ENCODE results near the gene WDR64. TPM values are rescaled to one million over a fixed set of nuclear protein-coding genes. Genes with fewer than 3 reads are reported as not detected.
A peak's percentile ranks its signal among the peaks of the same experiment; 100 is the strongest.

WDR64 gene
- total and polyA plus RNA-seq, 2 experiments from 2014 or later: not detected

DNA sequence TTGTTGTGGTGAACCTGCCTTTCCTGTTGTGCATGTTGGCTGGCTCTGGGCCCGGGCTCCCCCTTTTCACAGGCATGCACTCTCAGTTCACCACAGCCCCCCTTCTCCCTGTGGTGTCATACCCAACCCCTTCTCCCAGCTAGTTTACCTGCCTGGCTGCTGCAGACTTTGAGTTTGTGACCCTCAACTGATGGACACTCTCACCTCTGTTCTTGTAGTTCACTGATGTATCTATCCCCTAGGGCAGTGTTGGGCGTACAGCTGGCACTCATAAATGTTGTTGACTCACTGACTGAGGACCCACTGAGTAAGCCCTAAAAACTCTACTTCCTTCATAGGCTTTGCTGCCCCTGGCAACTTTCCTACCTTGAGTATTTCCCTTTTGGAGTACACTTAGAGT, 54.9 kb downstream of the WDR64 start:
- TF ChIP-seq CREB1 (CRISPR knock-in tag; IDR thresholded peaks at IDR 0.05; ENCODE audit: low read depth): no peak
- H3K4me2 ChIP-seq: no peak overlapping the region

DNA sequence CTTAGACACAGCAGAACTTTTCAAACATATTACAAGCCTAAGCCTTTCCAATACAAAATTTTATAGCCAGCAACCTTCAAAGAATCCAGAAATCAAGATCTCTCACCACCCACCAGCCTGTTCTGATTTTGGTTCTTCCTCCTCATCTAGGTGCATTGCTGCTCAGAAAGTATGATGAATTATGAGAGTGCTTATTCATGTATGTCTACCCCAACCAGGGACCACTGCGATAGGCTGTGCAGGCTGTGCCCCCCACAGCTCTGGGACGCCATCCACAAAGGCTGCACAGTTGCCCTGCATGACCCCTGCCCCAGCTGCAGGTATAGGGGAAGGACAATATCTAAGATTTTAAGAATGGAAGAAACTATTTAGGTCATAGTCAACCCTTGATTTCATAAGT, 55.4 kb downstream of the WDR64 start:
- H3K36me3 Mint-ChIP-seq (ENCODE audit: low read depth): no peaks in the 10 kb centered on the region
- H3K4me2 ChIP-seq: no peak overlapping the region
- ATAC-seq: no peak
- no peaks in the 10 kb centered on the region for H3K4me1 Mint-ChIP-seq
- no peak for TF ChIP-seq ZNF114 (CRISPR knock-in tag; IDR thresholded peaks at IDR 0.05)
- no peak for TF ChIP-seq EZH2phosphoT487 (IDR thresholded peaks at IDR 0.05; ENCODE audit: unreplicated experiment)
- TF ChIP-seq POLR2AphosphoS5 (IDR thresholded peaks at IDR 0.05; ENCODE audit: low read depth): no peak
- TF ChIP-seq NANOG (IDR thresholded peaks at IDR 0.05; ENCODE audit: borderline replicate concordance): no peak
- TF ChIP-seq, protein P1, sequence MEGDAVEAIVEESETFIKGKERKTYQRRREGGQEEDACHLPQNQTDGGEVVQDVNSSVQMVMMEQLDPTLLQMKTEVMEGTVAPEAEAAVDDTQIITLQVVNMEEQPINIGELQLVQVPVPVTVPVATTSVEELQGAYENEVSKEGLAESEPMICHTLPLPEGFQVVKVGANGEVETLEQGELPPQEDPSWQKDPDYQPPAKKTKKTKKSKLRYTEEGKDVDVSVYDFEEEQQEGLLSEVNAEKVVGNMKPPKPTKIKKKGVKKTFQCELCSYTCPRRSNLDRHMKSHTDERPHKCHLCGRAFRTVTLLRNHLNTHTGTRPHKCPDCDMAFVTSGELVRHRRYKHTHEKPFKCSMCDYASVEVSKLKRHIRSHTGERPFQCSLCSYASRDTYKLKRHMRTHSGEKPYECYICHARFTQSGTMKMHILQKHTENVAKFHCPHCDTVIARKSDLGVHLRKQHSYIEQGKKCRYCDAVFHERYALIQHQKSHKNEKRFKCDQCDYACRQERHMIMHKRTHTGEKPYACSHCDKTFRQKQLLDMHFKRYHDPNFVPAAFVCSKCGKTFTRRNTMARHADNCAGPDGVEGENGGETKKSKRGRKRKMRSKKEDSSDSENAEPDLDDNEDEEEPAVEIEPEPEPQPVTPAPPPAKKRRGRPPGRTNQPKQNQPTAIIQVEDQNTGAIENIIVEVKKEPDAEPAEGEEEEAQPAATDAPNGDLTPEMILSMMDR (conservative IDR thresholded peaks at IDR 0.05; ENCODE audit: low read depth in 2 of 2): no peak
- TF ChIP-seq, protein P2, sequence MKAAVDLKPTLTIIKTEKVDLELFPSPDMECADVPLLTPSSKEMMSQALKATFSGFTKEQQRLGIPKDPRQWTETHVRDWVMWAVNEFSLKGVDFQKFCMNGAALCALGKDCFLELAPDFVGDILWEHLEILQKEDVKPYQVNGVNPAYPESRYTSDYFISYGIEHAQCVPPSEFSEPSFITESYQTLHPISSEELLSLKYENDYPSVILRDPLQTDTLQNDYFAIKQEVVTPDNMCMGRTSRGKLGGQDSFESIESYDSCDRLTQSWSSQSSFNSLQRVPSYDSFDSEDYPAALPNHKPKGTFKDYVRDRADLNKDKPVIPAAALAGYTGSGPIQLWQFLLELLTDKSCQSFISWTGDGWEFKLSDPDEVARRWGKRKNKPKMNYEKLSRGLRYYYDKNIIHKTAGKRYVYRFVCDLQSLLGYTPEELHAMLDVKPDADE (IDR thresholded peaks at IDR 0.05): no peak
- no peaks in the 10 kb centered on the region for H3K79me2 ChIP-seq (replicated peaks; ENCODE audit: insufficient read depth)
- no peaks in the 10 kb centered on the region for H3F3A ChIP-seq (replicated peaks; ENCODE audit: low read depth)
- H2AFZ ChIP-seq: 0 out of 2 replicates have a peak overlapping the region, but pooled peaks have one; percentile 52
- no peaks in the 10 kb centered on the region for H3K27me3 Mint-ChIP-seq (ENCODE audit: insufficient read depth, low read depth, poor library complexity)
- H3K27ac ChIP-seq (ENCODE audit: low read depth): no peak overlapping the region
- H3K9me2 ChIP-seq (ENCODE audit: insufficient read depth): no peaks in the 10 kb centered on the region
- no peaks in the 10 kb centered on the region for H3K36me3 ChIP-seq (ENCODE audit: insufficient read depth)
- 0 out of 2 replicates have a peak overlapping the region, but pooled peaks have one; percentile 11 for H3K27ac Mint-ChIP-seq
- no peaks in the 10 kb centered on the region for H3K4me1 ChIP-seq (ENCODE audit: insufficient read depth)
- H3K4me3 ChIP-seq: no peak overlapping the region
- H4K20me1 ChIP-seq (replicated peaks; ENCODE audit: insufficient read depth): no peaks in the 10 kb centered on the region
- H3K9me3 Mint-ChIP-seq: no peaks in the 10 kb centered on the region
- DNase-seq (ENCODE audit: low spot score): no peak
- H3K4me3 Mint-ChIP-seq: no peak overlapping the region
- H3K27me3 ChIP-seq (ENCODE audit: insufficient read depth): no peaks in the 10 kb centered on the region

More for the DNA sequence above, 54.9 kb downstream of the WDR64 start:
- no peaks in the 10 kb centered on the region for H3K4me1 ChIP-seq (ENCODE audit: insufficient read depth)
- Mint-ChIP-seq H3K4me1 (no peaks in the 10 kb centered on the region), H3K27me3 (ENCODE audit: insufficient read depth, low read depth, poor library complexity) (no peaks in the 10 kb centered on the region), H3K9me3 (no peaks in the 10 kb centered on the region), H3K36me3 (ENCODE audit: low read depth) (no peaks in the 10 kb centered on the region), H3K4me3 (no peak overlapping the region), H3K27ac (peak overlapping the region; percentile 11; the same call in 1 of the 2 replicates)
- no peak overlapping the region for H3K27ac ChIP-seq (ENCODE audit: low read depth)
- H3K79me2 ChIP-seq (replicated peaks; ENCODE audit: insufficient read depth): no peaks in the 10 kb centered on the region
- H3K4me3 ChIP-seq: no peak overlapping the region
- DNase-seq (ENCODE audit: low spot score) (no peak), ATAC-seq (no peak)
- no peaks in the 10 kb centered on the region for H3K27me3 ChIP-seq (ENCODE audit: insufficient read depth)
- no peaks in the 10 kb centered on the region for H3F3A ChIP-seq (replicated peaks; ENCODE audit: low read depth)
- no peaks in the 10 kb centered on the region for H3K9me2 ChIP-seq (ENCODE audit: insufficient read depth)
- no peaks in the 10 kb centered on the region for H4K20me1 ChIP-seq (replicated peaks; ENCODE audit: insufficient read depth)
- H2AFZ ChIP-seq: no peak overlapping the region
- no peaks in the 10 kb centered on the region for H3K36me3 ChIP-seq (ENCODE audit: insufficient read depth)

DNA sequence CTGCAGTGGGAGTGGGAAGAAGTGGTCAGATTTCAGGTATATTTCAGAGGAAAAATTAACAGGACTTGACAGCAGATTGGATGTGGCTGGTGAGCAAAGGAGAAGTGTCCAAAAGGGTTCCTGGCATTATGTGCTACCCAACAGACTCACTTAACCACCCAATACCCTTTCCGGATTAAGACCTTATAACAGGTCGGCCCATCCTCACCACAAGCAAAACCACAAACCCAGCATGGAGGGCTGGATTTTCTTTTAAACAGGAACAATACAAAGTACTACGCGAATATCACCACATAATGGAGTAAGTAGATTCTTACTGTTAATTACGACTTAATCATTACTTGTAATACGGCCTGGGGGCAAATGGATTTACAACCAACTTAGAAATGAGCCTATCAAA, 59.2 kb downstream of the WDR64 start:
- no peak overlapping the region for H3K4me2 ChIP-seq
- no peak overlapping the region for H2AFZ ChIP-seq
- H3F3A ChIP-seq (replicated peaks; ENCODE audit: low read depth): no peaks in the 10 kb centered on the region
- H3K36me3 ChIP-seq (ENCODE audit: insufficient read depth): no peaks in the 10 kb centered on the region
- Mint-ChIP-seq H3K4me1 (no peaks in the 10 kb centered on the region), H3K4me3 (no peak overlapping the region), H3K9me3 (no peaks in the 10 kb centered on the region), H3K27me3 (ENCODE audit: insufficient read depth, low read depth, poor library complexity) (peaks cover 3% of the 10 kb centered on the region), H3K27ac (no peak overlapping the region), H3K36me3 (ENCODE audit: low read depth) (no peaks in the 10 kb centered on the region)
- H4K20me1 ChIP-seq (replicated peaks; ENCODE audit: insufficient read depth): no peaks in the 10 kb centered on the region
- no peak for ATAC-seq
- no peaks in the 10 kb centered on the region for H3K9me2 ChIP-seq (ENCODE audit: insufficient read depth)
- no peaks in the 10 kb centered on the region for H3K79me2 ChIP-seq (replicated peaks; ENCODE audit: insufficient read depth)
- H3K27ac ChIP-seq (ENCODE audit: low read depth): no peak overlapping the region
- H3K27me3 ChIP-seq (ENCODE audit: insufficient read depth): no peaks in the 10 kb centered on the region
- H3K4me1 ChIP-seq (ENCODE audit: insufficient read depth): no peaks in the 10 kb centered on the region
- DNase-seq (ENCODE audit: low spot score): no peak
- no peak overlapping the region for H3K4me3 ChIP-seq
- TF ChIP-seq EZH2 (IDR thresholded peaks at IDR 0.05; ENCODE audit: low read depth, unreplicated experiment) (no peak), STAT1 (IDR thresholded peaks at IDR 0.05; ENCODE audit: unreplicated experiment) (no peak), EZH2phosphoT487 (IDR thresholded peaks at IDR 0.05; ENCODE audit: unreplicated experiment) (no peak), ZNF331 (CRISPR knock-in tag; IDR thresholded peaks at IDR 0.05; ENCODE audit: low read depth) (no peak), CREB1 (CRISPR knock-in tag; IDR thresholded peaks at IDR 0.05; ENCODE audit: low read depth) (no peak), NANOG (IDR thresholded peaks at IDR 0.05; ENCODE audit: borderline replicate concordance) (no peak), JUNB (IDR thresholded peaks at IDR 0.05; ENCODE audit: unreplicated experiment) (no peak), ZNF114 (CRISPR knock-in tag; IDR thresholded peaks at IDR 0.05) (no peak), POLR2AphosphoS5 (IDR thresholded peaks at IDR 0.05; ENCODE audit: low read depth) (no peak)
- TF ChIP-seq, protein P3, sequence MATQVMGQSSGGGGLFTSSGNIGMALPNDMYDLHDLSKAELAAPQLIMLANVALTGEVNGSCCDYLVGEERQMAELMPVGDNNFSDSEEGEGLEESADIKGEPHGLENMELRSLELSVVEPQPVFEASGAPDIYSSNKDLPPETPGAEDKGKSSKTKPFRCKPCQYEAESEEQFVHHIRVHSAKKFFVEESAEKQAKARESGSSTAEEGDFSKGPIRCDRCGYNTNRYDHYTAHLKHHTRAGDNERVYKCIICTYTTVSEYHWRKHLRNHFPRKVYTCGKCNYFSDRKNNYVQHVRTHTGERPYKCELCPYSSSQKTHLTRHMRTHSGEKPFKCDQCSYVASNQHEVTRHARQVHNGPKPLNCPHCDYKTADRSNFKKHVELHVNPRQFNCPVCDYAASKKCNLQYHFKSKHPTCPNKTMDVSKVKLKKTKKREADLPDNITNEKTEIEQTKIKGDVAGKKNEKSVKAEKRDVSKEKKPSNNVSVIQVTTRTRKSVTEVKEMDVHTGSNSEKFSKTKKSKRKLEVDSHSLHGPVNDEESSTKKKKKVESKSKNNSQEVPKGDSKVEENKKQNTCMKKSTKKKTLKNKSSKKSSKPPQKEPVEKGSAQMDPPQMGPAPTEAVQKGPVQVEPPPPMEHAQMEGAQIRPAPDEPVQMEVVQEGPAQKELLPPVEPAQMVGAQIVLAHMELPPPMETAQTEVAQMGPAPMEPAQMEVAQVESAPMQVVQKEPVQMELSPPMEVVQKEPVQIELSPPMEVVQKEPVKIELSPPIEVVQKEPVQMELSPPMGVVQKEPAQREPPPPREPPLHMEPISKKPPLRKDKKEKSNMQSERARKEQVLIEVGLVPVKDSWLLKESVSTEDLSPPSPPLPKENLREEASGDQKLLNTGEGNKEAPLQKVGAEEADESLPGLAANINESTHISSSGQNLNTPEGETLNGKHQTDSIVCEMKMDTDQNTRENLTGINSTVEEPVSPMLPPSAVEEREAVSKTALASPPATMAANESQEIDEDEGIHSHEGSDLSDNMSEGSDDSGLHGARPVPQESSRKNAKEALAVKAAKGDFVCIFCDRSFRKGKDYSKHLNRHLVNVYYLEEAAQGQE (IDR thresholded peaks at IDR 0.05; ENCODE audit: unreplicated experiment): no peak
- TF ChIP-seq, protein P2 (IDR thresholded peaks at IDR 0.05): no peak
